ENCODE measurements around the gene CLDN17.

The CLDN17 gene, protein sequence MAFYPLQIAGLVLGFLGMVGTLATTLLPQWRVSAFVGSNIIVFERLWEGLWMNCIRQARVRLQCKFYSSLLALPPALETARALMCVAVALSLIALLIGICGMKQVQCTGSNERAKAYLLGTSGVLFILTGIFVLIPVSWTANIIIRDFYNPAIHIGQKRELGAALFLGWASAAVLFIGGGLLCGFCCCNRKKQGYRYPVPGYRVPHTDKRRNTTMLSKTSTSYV

DNA sequence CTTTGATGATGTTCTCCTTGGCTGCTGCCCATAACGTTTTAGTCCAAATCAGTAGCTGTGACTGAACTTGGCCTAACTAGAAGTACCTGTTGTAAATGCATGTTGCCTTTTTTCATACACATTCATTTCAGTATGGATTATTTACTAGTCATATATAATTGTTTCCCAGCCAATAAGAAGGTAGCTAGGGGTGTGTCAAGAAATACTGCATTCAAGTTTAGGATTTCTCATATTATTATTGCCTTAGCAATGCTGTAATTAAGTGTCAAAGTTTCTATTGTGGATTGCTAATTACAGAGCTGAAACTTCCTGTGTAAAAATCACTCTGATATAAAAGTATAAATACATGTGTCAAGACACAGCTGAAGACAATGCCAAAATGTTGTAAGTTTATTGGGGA lies at the start of gene CLDN17:
Gene CLDN17 (minus strand): TSS at position 101 of the 400 bp plus-strand sequence. CDS start 188 bp downstream, outside the sequence.
- DNase-seq = no peak

DNA sequence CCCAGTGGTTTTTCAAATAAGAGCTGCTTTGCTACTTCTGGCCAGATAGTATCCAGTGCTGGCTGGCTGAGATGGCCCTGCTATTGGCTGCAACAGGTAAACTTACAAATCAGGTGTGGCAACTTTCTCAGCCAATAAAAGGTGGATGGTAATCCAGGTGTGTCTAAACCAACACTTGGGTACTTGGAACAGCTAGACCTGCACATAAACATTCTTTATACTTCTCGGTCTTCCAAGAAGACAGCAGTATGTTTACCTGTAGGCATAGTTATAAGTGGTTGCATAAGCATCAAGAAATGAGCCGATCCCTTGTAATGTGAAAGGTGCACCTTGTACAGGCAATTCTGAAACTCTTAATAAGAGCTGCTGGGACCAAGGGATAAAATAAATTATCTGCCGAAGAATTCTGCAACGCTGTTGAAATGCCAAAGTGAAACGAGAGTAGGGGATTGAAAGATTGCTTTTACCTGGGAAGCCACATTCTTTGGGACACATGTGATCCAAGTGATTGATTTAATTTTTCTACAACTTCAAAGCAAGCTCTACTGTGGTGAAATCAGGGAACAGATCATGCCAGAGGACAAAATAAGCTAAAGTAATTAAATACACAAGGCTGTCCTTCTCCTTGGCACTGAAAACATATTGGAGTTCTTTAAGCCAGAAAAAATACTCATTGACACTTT lies 49.6 kb upstream of the CLDN17 start, which contains the start of gene CLDN8:
Gene CLDN8 (minus strand): TSS at position 57 of the 683 bp plus-strand sequence. CDS start 172 bp downstream, outside the sequence.
- DNase-seq = no peak

DNA sequence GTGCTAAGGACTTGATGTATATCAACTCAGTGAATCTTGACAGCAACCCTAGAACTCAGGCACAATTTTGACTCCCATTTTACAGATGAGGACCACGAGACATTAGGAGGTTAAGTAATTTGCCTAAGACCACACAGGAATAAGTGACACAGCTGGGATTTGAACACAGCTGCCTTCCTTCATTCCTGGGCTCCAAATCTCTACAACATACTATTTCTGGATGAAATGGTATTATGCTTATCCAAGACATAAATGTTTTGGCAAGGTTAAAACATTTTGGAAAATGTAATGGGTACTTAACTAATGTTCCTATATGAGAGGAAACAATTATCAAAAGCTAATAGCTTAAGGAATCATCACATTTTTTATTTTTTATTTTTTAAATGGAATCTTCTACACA lies 44.5 kb upstream of the CLDN17 start:
- DNase-seq = no peak

DNA sequence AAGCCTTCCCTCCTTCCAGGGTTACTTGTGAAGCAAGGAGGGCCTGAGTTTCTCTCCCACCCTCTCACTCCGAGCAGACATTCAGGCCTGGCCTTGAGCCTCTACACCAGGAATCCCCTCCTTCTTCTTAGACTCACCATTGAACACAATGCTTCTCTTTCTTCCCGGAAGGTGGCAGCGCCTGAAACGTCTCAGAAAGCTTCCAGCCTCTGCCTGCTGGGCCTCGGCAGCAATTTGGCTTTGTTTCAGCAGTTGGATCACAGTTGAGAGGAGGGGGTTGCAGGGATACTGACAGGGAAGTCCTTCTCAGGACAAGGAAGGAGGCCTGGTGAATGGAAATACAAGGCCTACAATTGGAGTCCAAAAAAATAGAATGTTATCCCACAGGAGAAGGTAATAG lies 43.0 kb upstream of the CLDN17 start:
- no peak for DNase-seq

DNA sequence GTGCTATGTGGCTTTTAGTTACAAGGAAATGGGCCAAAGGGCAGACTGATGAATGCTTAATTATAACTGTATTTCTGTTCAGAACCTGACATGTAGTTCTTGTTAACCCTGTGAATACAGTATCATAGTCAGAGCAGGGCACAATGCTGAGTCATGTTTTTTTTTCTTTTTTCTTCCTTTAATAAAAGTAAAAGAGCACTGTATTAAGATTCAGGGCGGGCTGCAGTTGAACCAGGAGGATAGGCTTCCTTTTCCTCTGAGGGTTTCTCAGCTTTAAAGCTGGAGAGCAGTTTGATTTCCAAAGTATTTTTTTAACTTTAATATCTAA lies 40.6 kb upstream of the CLDN17 start:
- DNase-seq = no peak

DNA sequence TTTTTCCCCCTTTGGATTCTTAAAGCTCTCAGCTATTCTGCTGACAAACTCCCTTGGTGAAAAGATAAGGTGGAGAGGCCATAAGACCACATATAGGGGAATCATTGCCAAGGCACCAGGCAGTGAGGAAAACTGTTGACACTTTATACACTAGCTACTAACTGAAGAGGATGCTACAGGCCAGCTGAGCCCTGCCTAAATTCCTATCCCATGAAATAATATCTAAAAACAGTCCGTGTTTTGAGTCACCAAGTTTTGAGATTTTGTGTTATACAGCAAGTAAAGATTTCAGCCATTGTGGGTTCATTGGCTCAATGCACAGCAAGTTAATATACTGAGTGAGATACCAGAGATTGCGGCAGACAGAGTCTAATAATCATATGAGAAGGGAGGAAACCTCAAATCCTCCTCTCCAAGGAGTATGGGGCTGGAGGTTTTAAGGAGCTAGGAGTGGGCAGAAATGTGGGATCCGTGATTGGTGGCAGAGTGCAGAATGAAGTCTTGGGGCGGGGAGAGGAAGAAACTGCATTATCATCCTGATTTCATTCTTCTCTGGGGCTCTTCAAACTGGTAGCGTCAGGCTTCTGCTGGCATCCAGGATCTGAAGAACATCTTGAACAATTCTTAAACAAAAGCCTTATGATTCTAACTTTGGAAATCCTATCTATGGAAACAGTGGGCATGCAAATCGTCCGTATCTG lies 40.1 kb upstream of the CLDN17 start:
- DNase-seq = no peak

DNA sequence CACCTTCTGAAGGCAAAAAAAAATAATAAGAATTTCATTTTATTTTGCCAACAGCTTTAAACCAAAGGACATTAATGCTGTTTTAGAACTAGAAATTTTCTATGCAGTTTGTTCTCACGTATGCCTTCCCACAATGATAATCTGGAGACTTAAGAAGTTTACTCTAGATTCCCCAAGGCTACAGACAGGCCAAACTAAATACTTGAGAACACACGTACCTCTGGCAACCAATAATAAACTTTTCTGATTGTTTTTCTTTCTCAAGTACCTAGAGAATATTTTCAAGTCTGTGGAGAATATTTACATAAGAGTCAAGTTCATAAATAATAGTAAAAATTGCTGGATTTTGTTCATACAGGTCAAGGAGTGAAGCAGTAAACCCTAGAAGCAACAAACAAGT lies 33.4 kb upstream of the CLDN17 start:
- DNase-seq = no peak

DNA sequence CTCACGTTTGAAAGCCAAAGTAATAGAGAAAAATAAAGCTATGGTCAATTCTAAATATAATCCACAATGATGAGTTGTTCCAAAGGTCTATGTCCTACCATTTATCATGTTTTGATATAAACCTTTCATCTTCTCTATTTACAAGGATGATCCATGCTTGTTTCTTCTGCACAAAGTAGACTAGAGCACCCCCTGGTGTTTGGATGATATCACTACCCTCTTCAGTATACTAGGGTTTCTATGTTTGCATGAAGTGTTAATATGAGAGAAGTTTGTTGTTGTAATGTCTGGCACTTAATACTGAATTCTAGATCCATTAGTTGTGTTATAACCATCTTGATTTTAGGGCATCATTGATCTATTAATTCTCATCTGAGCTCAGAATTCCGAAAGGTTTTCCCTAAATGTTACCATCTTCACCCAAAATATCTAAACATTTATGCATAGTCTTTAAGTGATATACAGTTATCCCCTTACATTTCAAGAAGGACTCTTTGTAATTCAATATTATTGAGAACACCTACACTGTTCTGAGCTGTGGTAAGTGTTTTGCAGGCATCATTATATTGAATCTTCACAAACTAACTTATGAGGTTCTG lies 28.2 kb upstream of the CLDN17 start:
- peak; percentile 8 for DNase-seq

DNA sequence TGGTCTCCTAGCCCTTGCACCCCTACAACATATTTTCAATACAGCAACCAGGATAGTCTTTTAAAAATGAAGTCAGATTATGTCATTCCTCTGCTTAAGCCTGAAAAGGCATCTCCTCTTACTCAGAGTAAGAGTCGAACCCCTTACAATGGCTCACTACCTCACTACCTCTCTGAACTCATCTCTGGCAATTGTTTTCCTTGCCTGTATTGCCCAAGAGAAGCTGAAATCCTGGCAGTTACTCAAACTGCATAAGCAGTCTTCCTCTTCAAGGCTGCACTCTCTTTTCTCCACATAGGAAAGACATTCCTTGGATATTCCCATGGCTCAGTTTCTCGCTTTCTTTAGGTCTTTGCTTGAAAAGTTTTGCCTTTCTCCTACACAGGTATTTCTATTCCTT lies 26.6 kb upstream of the CLDN17 start:
- no peak for DNase-seq

DNA sequence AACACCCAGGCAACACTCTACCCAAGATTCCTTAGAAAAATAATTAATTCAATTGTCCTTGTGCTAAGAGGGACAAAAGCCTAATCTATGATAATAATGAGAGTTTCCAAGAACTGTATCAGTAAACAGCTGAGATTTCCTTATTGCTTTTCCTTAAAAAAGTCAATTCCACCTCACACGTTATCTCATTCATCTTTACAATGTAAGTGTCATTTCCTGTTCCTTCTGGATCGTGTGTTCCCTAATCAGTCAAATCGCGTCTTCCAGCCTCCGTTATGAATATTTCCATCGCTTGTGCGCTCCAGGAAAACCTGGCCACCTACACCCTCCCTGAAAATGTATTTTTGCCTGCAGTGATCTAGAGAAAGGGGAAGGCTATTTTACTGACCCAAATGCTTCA lies 23.9 kb upstream of the CLDN17 start:
- DNase-seq = no peak

DNA sequence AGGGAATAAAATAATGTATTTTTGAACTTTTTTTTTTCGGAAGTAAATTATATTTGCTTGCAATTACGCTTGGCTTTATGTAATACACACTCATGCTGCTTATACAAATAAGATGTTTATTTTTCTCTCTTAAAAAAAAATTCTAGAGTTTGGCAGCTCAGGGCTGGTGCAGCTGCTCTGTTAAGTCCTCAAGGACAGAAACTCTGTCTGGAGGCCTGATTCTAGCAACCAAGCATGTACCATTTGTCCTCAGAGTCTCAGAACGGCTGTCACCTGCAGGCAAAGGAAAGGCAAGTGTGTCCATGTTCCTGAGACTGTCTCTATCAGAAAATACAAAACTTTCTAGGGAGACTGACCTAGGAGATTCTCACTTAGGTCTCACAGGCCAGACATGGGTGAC lies 23.2 kb upstream of the CLDN17 start:
- no peak for DNase-seq

DNA sequence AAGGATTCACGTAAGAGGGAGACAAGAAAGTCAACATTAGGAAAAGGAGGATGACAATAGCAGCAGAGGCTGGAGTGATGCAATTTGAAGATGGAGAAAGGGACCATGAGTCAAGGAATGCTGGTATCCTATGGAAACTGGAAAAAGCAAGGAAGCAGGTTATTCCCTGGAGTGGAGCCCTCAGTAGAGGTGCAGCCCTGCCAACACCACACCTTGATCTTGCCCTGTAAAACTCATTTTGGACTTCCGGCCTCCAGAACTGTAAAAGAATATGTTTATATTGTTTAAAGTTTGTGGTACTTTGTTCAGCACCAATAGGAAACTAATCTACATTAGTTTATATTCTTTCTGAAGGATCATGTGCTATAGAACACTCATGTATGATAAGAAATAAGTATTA lies 19.6 kb upstream of the CLDN17 start:
- DNase-seq = no peak

DNA sequence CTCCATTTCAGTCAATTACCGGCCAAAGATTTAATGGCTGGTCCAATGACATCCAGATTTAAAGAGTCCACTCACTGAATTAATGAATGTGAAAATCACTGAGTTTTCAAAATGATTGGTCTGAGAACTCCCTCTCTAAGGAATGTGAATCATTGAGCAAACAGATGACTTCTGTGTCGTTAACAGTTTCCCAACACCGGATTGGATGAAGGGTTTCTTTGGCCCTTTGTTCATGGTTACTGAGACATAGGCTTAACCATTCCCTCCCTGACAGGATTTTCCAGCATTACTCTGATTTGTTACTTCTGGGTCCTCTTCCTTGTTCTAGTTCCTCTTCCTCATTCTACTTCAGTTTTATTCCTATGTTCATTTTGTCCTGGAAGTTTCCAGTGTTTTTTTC lies 1.5 kb upstream of the CLDN17 start:
- no peak for DNase-seq

DNA sequence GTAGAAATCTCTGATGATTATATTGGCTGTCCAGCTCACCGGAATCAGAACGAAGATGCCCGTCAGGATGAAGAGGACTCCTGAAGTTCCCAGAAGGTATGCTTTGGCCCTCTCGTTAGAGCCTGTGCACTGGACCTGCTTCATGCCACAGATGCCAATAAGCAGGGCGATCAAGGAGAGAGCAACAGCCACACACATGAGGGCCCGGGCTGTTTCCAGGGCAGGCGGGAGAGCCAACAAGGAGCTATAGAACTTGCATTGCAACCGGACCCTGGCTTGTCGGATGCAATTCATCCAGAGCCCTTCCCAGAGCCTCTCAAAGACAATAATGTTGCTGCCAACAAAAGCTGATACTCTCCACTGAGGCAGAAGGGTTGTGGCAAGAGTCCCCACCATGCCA lies 434 bp downstream of the CLDN17 start:
- DNase-seq = no peak

DNA sequence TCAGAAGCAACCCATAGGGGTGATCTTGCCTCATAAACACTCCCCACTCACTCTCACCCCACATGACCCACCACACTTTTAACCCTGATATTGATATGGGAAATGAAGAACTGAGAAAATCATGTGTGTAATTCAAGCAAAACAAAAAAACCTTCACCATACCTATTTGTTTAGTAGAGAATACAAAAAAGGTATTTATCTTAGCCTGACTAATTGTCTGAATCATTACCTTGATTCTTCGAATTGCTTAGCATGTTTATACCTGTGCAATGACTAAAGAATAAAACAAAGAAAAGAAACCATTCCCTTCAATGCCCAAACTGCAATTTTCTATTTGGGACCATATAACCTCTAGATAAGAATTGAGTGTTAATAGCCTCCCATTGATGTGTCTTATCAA lies 1.8 kb downstream of the CLDN17 start:
- DNase-seq = no peak

DNA sequence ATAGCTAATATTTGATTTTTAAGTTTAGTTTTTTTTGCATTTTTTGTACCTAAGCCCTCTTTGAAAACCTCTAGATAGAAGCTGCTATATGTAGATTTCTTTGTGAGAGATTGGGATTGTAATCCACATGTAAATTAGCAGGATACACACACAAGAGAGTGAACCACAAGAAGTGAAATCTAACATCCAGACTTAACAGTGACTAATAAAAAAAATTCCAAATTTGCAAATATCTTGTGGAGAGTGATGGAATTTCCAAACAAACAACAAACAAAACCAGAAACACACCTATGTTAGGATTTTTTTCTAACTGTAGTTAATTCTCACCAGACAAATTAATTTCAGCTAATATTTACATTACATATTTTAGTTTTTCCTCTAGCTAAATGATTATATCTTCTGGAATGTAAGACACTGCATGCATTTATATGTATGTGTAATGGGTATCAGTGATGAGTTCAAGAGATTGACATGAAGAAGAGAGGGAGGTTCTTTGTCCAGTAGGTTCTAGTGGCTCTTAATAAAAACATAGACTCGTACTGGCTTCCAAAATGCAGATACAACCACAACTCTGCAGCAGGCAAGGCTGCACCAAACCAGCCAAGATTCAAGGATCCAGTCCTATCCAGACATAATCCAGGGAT lies 12.8 kb downstream of the CLDN17 start:
- no peak for DNase-seq

DNA sequence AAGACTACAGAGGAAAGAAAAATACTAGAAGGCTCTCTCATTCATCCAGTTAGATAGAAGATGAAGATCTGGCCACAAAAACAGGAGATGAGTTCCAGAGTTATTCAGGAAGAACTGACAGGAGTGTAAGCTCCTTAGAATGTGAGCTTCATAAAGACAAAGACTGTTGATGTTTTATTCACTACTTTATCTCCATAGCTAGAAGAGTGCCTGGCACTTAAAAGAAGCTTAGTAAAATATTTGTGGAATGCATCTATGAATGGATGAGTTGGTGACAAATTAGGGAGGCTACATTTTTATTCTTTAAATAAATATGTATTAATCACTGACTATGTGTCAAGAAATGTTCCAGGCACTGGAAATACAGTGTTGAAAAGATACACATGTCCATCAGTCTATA lies 13.8 kb downstream of the CLDN17 start:
- DNase-seq = no peak

DNA sequence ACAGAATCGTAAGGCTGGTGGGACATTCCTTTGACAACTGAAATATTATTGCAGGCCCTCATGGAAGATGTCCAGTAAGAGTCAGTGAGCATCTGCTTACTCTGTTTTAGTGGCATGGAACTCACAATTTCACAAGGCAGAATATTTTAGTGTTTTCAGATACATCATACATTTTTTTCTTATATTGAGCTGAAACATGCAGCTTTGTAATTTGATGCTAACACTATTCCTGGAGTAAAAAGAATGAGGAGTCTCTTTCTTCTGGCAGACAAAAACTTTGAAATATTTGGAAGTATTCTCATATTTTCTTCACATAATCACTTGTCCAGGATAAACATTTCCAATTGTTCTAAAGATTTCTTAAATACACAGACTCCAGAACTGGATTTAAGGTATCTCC lies 17.7 kb downstream of the CLDN17 start:
- DNase-seq = no peak

DNA sequence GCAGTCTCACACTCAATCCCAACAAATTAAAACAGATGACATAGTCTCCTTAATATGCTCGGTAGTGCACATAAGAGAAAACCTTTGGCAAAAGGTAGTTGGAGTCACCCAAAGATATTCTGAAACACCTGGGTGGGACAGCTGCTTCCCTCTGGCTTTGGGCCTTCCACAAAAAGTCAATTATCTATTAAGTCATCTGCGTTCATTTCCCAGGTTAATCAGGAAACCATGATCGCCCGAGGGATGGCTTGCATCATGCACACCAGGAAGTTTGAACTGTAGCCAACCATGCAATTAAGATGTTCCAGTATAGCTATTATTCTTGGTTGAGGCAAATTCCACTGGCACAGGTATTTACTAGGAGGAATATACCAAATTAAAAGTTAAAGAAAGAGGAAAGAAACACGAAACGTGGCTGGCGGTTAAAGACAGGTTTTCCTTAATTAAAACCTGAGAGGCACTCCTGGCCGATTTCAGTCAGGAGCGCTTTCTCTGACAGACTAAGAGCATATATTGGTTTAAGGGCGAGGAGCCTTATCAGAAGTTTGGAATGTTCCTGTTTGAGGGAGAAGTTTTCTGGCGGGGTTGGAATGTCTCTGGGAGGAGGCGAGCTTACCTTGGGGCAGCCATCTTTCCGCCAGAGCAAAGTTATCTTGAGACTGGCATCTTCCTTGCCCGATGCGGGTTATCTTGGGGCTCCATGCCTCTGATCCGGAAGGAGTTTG lies 19.9 kb downstream of the CLDN17 start:
- no peak for DNase-seq

DNA sequence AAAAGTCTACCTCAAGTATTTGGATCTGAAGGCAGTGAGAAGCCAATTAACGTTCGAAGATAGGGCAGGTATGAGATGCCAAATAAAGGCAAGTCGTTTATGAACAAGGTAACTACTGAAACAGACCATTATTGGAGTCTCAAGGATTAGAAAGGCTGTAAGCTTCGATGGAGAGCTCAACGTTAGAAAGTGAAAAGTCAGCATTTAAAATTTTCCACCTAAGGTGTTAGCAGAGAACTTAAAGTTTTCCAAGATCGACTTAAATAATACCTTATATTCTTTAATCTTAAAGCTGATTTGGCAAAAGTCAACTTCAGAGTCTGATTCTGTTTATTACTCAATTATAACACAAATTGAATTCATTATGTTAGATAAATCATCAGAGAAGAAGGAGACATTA lies 28.1 kb downstream of the CLDN17 start:
- DNase-seq = no peak

DNA sequence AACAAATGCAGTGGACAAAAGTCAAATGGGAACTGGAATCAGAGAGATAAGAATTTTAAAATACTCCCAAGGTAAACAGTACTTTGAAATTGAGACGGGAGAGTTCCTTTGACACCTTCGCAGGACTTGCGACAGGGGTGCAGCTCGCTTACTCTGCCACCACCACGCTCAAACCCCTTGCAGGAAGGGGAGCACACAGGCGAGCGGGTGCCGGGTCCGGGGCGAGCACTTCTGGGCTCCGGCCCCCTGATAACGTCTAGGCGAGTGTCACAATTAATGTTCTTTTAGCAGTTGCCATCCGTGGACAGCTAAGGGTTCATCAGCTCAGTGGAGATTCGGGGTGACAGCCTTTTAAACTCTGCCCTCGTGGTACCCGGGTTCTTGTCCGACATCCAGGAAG lies 37.4 kb downstream of the CLDN17 start:
- no peak for DNase-seq

DNA sequence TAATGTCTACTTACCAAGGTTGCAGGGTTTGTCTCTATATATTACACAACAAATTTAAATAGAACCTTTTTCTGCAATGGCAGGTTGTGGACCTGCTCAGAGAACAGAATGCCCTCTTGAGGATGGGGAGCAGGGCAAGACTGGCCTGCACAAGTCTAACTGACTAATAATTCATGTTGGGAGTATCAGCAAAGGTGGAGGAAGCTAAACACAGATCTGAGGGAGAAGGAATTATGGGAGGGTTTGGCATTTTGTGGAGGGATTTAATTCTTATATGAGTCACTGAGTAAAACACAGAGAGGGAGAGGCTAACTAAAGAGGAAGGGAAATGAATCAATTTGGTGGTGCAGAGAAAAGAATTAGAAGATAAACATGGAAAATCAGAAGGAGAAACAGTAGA lies 40.0 kb downstream of the CLDN17 start:
- no peak for DNase-seq

DNA sequence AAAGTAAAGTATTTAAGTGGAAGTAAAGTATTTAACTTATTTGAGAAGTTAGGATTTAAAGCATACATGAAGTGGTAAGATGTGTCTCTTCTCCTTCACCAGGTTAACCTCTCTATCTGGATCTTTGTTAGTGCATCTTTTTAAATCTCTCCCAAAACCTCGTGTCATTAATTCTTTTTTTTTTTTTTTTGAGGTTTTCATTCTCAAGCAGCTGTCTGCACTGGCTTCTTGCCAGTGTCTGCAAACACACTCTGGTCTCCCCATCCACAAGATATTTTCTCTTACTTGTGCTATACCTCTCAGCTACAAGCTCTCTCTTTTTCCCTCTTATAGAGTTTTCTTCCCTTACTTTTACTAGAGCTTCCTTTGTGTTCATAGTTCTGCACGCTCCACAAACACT lies 49.0 kb downstream of the CLDN17 start:
- DNase-seq = no peak
